NOMO-1 treated with DMSO at 0.1 percent for 48 hours (cell line): ENCODE measurements around the gene SLC35F3.
"Not testable (repeated sequence)": the region's sequence is repeated elsewhere in the genome, so short reads cannot be mapped to it uniquely, and the experiment has no call there.

Experiments
- DNase-seq: peaks from one replicate; lab custom pipeline; 2025; ENCODE audit not compliant: unreplicated experiment; lab: John Stamatoyannopoulos, UW

The SLC35F3 gene

GRCh38 chr1:233904633-233905415, at the start of gene SLC35F3:
Gene SLC35F3 (plus strand): TSS chr1:233904676.
- DNase-seq, result no peak

GRCh38 chr1:233859446-233859845, 45.0 kb upstream of the SLC35F3 start:
- DNase-seq, result no peak

DNA sequence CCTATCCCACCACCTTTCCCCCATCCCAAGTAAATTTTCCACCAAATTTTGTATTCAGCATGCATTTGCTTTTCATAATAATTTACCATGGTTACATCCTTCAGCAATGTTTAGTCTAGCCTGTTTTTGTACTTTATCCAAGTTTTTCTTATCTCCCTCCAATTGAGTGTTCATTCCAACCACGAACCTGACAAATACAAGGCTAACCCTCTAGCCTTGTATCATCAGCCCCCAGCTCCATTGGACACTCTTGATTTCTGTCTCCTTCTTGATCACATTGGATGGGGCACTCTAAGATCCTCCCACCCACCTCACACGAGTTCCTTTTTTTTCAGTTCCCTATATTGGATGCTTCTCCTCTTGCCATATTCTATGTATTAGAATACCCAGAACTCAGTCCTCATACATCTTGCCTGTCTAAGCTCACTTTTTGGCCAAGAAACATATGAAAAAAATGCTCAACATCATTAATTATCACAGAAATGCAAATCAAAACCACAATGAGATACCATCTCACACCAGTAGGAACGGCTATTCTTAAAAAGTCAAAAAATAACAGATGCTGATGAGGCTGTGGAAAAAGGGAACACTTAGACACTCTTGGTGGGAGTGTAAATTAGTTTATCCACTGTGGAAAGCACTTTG, 40.5 kb upstream of the SLC35F3 start:
- no peak for DNase-seq

DNA sequence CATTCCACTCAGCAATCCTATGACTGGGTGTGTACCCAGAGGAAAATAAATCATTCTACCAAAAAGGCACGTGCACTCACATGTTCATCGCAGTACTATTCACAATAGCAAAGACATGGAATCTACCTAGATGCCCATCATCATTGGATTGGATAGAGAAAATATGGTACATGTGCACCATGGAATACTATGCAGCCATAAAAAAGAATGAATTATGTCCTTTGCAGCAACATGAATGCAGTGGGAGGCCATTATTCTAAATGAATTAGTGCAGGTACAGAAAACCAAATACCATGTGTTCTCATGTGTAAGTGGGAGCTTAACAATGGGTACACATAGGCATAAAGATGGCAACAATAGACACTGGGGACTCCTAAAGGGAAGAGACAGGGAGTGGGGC, 39.9 kb upstream of the SLC35F3 start:
- DNase-seq, result no peak

- DNase-seq, result no peak
Observed at GRCh38 chr1:233865216-233865615, 39.3 kb upstream of the SLC35F3 start.

DNA sequence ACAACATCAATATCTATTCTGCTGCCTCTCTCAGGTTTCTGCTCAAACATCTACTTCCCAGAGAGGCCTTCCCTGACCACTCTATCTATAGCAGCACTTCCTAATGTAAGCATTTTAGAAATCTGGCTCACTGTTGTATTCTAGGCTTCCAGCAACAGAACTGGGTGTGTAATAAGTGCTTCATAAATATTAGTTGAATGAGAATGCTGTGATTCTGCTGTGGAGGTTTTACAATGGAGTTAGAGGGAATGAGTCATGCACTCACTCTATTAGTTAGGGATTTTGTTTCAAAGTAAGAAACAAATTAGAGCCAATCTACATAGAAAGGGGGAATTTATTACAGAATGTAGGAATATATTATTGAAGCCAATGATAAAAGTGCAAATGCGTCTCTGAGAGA, 38.6 kb upstream of the SLC35F3 start:
- no peak for DNase-seq

GRCh38 chr1:233867028-233867427, 37.4 kb upstream of the SLC35F3 start:
- DNase-seq, result no peak

- peak; percentile 88 for DNase-seq
Observed at GRCh38 chr1:233868461-233868860, 36.0 kb upstream of the SLC35F3 start.

DNA sequence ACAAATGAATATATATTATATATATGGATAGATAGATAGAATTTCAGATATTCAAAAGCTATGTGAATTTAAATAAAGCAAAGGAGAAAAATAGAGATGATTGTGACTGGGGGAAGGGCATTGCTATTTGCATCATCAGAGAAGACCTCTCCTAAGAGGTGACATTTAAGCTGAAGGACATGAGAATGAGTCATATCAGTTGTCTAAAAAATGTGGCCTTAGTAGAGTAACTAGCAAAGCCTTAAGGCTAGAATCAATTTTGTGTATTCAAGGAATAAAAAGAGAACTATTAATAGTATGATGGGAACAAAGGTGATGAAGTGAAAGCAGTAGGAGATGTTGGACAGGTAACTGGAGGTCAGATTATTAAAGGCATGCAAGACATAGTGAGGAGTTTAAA, 34.8 kb upstream of the SLC35F3 start:
- DNase-seq, result no peak

DNA sequence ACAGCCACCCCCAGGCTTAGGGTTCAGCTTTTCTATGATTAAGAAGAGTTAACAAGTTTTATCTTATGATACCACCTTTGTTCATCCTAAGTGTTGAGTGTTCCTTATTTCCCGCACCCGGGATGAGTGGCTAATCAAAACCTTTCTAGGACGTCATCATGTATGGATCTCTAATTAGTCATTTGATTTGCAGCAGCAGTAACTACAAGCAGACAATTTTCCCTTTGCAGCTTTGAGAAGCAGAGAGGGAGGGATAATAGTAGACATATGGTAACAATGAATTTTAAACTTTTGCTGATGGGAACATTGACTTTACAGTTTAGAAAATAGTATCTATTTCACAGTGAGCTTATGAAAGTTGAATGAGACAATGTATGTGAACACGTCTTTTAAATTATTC, 30.8 kb upstream of the SLC35F3 start:
- DNase-seq, result no peak

DNA sequence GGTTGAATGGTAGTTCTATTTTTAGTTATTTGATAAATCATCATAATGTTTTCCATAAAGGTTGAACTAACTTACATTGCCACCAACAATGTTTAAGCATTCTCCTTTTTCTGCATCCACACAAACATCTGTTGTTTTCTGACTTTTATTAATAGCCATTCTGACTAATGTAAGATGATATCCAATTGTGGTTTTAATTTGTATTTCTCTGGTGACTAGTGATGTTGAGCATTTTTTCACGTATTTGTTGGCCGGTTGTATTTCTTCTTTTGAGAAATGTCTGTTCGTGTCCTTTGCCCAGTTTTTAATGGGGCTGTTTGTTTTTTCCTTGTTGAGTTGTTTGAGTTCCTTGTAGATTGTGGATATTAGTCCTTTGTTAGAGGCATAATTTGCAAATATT, 24.6 kb upstream of the SLC35F3 start:
- no peak for DNase-seq

GRCh38 chr1:233883671-233884070, 20.8 kb upstream of the SLC35F3 start:
- DNase-seq, result no peak

DNA sequence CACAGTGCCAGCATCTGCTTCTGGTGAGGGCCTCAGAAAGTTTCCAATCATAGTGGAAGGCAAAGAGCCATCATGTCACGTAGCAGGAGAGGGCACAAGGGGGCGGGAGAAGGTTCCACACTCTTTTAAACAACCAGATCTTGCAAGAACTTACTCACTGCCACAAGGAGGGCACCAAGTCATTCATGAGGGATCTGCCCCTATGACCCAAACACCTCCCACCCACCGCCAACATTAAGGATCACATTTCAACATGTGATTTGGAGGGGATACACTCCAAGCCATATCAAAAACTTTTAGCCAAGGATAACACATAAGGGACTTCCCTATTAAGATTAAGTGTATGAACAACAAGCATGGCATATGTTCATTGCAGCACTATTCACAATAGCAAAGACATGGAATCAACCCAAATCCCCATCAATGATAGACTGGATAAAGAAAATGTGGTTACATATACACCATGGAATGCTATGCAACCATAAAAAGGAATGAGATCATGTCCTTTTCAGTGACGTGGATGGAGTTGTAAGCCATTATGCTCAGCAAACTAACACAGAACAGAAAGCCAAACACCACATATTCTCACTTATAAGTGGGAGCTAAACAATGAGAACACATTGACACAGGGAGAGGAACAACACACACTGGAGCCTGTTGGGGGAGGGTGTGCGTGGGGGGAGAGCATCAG, 19.9 kb upstream of the SLC35F3 start:
- DNase-seq, result no peak

DNA sequence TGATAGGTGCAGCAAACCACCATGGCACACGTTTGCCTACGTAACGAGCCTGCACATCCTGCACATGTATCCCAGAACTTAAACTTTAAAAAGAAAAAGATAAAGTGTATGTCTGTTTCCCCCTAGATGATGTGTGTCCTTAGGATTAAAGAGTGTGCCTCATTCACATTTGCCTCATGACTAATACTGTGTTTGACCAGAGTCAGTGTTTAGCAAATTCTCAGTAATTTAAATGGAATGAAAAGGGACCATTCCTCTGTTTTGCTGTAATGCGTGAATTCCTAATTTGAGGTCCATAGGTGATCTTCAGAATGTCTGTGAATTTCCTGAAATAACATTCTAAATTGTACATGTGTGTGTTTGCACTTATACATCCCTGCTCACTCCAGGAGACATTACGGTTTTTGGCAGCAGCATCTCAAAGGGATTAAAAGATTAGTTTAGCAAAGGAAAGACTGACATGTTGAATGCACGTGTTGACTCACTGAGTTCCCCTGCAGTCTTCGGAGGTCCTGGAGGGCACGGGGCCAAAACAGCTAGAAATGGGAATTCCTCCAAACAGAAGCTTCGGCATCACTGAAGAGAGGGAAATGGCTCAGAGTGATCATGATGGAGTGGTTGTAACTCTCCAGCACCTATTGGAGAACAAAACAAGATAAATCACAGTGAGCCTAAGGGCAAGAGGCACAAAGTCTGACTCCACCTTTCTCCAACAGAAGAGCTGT, 19.1 kb upstream of the SLC35F3 start:
- DNase-seq, result no peak

DNA sequence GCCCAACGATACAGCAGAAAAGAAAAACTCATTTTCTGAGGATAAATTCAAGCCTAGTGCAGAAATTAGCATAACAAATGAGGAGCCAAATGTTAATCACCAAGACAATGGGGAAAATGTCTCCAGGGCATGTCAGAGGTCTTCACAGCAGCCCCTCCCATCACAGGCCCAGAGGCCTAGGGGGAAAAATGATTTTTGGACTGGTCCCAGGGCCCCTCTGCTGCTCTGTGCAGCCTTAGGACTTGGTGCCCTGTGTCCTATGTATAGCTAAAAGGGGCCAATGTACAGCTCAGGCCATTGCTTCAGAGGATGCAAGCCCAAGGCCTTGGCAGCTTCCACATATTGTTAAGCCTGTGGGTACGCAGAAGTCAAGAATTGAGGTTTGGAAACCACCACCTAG, 13.3 kb upstream of the SLC35F3 start:
- DNase-seq, result not testable (repeated sequence)

DNA sequence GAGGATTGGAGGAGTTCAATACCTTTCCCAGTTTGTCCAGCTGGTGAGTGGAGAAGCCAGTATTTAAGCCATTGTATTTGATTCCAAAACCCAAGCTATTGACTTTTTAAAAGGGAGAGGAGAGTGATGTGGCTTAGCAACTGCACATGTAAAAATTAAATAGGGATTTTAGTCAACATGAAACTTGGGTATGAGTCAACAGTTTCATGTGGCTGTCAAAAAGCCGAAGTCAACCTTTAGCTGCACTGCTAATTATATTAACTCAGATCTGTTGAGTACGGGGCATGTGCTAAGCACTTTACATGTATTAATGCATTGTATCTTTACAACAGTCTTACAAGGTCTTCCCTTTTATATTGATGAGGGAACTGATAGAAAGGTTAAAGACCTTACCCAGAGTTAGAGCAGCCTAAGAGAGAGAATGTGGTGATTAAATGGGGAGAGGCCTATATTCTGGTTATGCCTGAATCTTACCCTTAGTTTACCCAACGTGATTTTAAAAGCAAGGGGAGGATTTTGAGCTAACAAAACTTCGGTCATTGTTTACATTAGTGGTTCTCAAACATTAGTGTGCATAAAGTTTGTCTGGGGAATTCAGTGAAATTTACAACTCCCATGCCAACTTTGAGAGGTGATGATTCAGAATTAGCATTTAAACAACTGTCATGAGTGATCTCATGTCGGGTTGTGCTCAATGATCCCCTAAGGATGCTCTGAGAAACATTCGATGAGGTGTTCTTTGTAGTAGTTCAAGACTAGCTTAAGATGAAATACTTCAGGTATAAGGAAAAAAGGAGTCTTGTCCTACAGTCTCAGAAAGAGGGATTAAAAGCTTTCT, 6.9 kb upstream of the SLC35F3 start:
- no peak for DNase-seq

DNA sequence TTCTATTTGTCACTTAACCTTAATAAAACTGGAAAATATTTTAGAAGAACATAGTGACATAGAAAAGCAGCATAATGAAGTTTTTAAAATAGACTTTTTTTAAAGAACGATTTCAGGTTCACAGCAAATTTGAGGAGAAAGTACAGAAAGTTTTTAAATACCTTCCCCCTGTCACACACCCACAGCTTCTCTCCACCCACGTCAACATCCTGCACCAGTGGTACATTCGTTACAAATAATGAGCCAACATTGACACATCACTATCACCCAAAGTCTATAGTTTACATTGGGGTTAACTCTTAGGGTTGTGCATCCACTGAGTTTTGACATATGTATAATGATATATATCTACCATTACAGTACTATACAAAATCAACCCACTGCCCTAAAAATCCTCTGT, 3.0 kb upstream of the SLC35F3 start:
- no peak for DNase-seq

DNA sequence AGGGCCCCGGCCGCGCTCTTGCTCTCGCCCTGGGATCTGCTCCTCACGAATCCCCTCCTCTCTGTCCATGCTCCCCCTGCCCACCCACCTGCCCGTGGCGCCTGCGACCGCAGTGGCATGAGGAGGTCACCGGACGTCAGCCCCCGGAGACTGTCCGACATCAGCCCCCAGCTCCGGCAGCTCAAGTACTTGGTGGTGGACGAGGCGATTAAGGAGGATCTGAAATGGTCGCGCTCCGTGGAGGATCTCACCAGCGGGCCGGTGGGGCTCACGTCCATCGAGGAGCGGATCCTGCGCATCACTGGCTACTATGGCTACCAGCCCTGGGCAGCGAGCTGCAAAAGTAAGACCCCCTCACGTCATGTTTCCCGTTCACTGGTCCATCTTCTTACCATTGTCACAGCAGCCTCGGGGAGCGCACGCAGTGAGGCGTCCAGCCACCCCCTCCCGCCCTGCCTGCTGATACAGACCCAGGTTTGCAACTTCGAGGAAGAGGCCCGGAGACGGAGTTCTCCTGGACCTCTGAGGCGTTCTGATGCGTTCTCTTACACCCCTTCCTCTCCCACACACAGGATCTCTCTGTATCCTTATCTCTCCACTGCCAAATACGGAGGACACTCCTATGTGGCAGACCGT, 1.1 kb downstream of the SLC35F3 start:
- no peak for DNase-seq

DNA sequence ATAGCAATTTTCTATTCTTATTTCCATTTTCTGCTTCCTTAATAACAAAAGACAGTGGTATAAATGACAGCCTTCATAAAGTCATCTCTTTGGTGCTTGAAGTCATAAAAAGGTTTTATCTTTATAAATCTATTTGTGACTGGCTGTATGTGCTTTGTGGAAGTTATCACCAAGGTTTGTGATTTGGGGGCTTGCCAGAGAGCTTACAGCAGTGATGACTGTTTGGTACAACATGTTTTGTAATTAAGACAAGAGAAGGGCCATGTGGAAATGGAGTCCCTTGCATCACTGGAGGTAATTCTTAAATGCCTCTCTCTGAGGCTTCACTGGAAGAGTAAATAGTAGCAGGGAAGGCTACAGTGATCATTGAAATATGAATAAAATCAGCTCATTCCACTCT, 2.7 kb downstream of the SLC35F3 start:
- no peak for DNase-seq

DNA sequence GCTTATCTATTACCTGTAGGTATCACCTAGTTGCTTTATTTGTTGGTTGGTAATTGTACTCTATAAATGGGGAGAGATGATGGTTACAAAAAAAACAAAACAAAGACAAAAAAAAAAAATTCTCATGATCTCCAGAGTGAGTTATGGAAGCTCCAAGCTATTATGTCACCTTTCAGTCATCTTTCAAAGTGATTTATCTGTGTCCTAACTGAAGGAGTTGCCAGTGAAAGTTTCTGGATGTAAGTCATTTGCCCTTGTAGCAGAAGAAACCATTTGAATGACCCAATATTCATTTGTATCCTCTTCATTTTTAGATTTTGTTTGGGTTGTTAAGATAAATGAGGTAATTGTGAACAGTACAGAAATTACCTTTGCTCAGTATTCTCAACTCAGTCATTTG, 3.6 kb downstream of the SLC35F3 start:
- no peak for DNase-seq
